ENCODE results near the gene SPPL2B.
"Not testable (repeated sequence)": the region's sequence is repeated elsewhere in the genome, so short reads cannot be mapped to it uniquely, and the experiment has no call there.

Gene SPPL2B, protein sequence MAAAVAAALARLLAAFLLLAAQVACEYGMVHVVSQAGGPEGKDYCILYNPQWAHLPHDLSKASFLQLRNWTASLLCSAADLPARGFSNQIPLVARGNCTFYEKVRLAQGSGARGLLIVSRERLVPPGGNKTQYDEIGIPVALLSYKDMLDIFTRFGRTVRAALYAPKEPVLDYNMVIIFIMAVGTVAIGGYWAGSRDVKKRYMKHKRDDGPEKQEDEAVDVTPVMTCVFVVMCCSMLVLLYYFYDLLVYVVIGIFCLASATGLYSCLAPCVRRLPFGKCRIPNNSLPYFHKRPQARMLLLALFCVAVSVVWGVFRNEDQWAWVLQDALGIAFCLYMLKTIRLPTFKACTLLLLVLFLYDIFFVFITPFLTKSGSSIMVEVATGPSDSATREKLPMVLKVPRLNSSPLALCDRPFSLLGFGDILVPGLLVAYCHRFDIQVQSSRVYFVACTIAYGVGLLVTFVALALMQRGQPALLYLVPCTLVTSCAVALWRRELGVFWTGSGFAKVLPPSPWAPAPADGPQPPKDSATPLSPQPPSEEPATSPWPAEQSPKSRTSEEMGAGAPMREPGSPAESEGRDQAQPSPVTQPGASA

DNA sequence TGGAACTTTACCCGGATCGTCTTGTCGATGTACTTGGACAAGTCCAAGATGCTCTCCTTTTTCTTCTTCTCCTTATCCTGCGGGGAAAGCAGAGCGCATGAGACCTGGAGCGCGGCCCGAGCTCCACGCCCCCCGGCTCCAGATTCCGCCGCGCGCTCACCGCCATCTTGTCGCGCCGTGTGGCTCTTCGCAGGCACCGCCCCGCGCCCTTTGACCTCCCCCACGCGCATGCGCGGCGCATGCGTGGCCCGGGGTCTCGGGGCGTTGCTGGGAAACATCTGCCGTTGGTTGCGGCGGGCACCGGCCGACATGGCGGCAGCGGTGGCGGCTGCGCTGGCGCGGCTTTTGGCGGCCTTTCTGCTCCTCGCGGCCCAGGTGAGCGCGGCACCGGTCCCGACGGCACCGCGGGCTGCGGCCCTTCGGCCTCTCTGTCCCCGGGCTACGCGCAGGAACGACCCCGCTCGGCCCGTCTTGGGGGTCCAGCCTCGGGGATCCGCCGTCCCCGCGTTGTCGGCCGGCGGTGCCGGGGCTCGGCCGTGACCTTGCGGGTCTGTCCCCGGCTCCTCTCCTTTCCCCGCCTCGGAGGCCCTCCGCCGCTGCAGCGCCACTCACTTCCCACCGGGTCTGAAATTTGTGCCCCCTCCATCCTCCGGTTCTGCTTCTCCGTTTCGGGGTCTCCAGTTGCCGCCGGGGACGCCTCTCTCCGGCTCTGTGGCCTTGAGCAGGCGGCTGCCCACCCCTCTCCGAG, at the start of gene SPPL2B, which contains the start of gene LSM7:
SPPL2B (plus strand) TSS at position 284 of the 748 bp plus-strand sequence; CDS start at position 310, 26 bp downstream.
LSM7 (minus strand) TSS at position 186 of the 748 bp plus-strand sequence; CDS start at position 166, 20 bp downstream.
- peak; percentile 94 for DNase-seq (ENCODE audit: low spot score)

DNA sequence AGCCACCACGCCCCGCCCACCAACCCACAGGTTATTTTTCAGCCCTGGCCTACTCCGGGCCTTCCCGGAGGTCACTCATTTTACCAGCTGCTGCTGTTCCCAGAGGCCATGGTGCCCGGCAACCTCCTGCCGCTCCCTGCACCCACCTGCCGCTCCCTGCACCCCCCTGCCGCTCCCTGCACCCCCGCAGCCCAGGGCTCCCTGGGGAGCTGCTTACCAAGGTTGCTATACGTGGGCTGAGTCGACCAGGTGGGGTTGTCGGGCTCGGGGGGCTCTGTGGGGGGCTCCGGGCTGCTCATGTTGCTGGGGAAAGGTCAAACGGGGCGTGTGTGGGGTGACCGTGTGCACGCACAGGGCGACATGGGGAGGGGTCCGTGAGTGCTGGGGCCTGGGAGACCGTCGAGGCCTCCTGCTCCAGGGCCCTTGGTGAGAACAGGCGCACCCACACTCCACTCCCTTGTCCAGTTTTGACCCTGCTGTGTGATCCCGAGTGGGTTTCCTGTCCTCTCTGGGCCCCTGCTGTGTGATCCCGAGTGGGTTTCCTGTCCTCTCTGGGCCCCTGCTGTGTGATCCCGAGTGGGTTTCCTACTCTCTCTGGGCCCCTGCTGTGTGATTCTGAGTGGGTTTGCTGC, 47.7 kb upstream of the SPPL2B start:
- no peak for DNase-seq (ENCODE audit: low spot score)

DNA sequence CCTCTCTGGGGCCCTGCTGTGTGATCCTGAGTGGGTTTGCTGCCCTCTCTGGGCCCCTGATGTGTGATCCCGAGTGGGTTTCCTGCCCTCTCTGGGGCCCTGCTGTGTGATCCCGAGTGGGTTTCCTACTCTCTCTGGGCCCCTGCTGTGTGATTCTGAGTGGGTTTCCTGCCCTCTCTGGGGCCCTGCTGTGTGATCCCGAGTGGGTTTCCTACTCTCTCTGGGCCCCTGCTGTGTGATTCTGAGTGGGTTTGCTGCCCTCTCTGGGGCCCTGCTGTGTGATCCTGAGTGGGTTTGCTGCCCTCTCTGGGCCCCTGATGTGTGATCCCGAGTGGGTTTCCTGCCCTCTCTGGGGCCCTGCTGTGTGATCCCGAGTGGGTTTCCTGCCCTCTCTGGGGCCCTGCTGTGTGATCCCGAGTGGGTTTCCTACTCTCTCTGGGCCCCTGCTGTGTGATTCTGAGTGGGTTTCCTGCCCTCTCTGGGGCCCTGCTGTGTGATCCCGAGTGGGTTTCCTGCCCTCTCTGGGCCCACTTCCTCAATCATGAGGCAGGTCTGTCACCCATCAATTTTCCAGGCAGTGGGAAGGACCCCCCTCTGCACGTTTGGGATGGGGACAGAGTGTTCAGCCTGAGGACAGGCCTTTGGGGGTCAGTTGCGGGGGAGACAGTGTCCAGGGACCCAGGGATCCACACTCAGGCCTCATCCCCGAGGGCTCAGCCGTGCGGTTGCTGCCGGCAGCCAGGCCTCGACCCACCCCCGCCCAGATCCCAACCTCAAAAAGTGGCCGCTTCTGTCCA, 47.0 kb upstream of the SPPL2B start:
- not testable (repeated sequence) for DNase-seq (ENCODE audit: low spot score)

DNA sequence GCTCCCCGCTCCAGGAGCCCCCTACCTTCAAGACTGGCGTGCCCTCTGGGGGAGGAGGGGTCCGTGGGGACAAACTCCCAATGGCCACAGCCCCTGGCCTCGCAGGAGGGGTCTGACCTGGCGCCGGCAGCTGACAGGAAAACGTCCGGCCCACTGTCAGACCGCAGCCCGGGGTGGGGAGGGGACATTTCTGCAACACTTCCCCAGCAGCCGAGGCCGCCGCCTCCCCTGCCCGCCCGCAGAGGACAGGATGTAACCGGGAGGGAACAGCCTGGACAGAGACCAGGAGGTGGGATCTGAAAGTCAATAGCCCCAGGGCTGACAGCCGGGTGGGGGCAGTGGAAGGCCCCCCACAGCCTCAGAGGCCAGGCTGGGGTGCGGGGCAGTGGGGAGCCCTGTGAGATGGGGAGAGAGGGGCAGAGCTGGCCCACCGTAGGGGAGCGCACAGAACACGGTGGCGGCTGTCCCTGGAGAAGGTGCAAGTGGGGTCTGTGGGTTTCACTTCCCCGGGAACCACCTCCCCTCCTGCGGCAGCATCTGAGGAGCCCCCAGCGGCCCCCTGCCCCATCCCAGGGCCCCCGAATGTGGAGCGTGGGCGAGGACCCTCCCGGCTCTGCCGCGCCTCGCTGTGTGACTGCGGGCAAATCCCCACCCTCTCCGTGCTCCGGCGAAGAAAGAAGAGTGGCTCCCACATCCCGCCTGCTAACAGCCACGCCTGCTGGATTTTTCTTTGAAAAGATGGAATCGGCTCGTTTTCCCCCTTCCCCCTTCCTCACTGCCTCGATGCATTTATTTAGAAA, 46.2 kb upstream of the SPPL2B start, which contains the start of gene PEAK3:
PEAK3 (minus strand) TSS at position 114 of the 800 bp plus-strand sequence. CDS start 1,244 bp downstream, outside the sequence.
- no peak for DNase-seq (ENCODE audit: low spot score)

DNA sequence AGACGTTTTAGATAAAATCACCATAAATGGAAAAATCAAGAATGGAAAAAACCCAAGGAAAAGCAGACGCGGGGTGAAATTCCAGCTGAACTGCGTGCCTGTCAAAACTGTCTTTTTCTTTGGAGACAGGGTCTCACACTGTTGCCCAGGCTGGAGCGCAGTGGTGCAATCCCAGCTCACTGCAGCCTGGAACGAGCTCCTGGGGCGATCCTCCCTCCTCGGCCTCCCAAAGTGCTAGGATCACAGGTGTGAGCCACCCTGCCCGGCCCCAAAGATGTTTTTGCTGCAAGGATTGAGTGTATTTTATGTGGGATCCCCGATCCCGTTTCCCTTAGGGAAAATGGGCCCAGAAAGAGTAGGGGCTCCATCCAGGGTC, 45.6 kb upstream of the SPPL2B start:
- DNase-seq (ENCODE audit: low spot score) = no peak

DNA sequence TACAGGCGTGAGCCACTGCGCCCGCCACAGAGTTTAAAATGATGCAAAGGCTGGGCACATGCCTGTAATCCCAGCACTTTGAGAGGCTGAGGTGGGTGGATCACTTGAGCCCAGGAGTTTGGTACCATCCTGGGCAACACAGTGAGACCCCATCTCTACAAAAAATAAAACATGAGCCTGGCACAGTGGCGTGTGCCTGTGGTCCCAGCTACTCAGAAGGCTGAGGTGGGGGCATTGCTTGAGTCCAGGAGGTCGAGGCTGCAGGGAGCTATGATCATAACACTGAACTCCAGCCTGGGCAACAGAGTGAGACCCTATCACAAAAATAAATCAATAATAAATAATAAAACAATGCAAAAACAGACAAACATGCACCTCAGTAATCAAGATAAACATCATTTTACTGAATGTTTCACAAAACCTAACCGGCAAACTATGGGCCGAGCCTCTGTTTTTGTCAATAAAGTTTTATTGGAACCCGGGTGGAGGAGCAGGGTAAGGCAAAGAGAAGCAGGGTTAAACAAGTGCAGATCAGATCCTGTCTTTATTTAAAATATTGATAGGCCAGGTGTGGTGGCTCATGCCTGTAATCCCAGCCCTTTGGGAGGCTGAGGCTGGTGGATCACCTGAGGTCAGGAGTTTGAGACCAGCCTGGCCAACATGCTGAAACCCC, 44.5 kb upstream of the SPPL2B start:
- DNase-seq (ENCODE audit: low spot score) = no peak

DNA sequence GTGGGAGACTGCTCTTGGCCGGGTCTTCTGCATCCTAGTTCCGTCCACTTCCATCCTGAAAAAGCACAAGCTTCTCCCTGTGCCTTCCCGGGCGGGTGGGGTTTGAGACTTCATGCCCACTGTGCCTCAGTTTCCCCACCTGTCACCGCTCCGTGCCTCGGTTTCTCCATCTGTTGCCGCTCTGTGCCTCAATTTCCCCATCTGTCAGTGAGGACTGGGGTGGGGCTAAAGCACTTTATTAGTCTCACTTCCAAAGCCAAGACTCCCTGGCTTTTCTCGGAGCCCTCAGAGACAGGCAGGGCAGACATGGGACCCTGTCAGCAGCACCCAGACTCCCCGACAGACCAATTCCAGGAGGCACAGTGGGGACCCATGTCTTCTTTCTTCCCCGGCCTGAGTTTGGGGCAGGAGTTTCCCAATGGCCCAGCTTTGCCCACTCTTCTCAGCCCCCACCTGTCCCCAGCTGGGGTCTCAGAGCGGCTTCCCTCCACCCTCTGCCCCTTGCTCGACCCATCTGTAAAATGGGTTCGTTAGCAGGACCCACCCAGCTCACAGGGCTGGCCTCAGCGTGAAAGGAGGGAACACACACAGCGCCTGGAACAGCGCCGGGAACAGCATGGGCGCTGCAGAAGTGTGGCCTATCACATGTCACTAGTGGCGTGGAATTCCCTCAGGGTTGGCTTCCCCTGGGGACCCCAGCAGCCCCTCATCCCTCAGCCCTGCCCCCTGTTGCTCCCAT, 41.9 kb upstream of the SPPL2B start:
- DNase-seq (ENCODE audit: low spot score) = no peak

DNA sequence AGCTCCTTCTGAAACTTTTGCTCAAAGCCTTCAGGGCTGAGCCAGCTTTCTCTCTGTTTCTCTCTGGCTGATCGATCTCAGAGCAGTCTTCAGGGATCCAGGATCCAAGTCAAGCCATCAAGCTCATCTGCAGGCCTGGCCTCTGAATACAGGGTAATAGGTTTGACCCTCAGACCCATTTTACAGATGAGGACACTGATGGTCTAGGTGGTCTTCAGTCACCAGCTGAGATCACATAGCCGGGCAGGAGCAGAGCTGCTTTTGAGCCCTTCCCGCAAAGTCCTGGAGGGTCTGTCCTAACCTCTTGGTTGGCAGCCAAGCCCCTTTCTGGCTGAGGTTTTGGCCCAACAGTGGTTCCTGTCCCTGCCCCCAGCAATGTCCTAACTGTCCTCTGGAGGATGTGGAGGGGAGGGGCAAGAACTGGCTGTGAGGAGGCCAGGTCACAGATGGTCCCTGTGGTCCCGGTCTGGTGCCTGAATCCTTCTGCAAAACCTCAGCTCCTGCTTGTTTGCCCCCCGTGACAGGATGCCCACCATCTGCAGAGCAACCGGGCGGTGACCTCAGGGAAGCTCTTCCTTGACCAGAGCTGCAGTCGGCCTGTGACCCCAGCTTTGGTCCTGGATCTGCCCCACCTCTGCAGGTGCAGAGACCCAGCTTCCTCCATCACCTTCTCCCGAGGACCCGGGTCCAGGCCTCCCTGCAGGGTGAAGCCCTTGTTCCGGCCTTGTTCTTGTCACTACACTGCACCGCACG, 40.7 kb upstream of the SPPL2B start:
- no peak for DNase-seq (ENCODE audit: low spot score)

DNA sequence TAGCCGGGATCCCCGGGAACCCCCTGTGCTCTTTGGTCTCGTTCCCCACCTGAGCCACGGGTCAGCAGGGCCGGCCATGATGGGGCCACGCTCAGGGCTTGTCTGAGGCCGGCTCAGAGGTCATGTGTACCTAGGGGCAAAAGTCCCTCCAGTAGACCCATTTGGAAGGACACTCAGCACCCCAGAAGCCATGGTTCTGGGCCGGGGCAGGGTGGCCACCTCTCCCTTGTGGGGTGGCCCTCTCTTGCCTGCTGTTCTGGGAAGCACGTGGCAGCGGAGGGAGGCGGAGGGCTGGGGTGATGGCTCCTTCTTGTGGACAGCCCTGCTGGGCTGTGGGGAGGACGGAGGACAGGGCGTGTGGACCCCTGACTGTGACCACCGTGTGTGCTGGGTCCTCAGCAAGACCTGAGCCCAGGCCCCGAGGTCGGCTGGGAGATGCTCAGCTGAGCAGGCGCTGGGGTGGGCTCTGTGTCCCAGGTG, 40.1 kb upstream of the SPPL2B start:
- DNase-seq (ENCODE audit: low spot score) = no peak

DNA sequence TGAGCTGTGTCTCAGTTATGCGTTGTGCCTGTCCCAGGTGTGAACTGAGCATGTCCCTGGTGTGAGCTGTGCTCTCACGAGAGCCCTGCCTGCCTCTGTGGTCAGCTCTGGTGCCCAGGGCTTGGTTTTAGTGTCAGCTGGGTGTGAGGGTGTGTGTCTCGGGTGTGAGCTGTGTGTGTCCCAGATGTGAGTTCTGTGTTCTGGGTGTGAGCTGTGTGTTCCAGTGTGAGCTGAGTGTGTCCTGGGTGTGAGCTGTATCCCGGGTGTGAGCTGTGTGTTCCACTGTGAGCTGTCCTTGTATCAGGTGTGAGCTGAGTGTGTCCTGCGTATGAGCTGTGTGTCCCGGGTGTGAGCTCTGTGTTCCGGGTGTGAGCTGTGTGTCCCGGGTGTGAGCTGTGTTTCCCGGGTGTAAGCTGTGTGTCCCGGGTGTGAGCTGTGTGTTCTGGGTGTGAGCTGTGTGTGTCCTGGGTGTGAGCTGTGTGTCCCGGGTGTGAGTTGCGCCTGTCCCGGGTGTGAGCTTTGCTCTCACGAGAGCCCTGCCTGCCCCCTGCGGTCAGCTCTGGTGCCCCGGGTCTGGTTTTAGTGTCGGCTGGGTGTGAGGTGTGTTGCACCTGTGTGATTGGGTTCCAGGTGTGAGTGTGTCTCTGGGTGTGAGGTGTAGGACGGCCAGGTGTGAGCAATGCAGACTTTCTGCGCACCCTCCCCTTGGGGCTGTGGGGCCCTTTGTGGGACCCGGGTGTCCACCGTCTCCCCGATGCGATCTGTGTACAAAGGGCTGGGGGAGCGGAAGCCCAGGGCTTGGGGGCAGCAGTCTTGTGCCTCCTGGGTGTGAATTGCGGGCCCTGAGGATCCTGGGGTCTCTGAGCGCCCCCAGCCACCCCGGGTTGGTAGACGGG, 39.4 kb upstream of the SPPL2B start:
- no peak for DNase-seq (ENCODE audit: low spot score)

DNA sequence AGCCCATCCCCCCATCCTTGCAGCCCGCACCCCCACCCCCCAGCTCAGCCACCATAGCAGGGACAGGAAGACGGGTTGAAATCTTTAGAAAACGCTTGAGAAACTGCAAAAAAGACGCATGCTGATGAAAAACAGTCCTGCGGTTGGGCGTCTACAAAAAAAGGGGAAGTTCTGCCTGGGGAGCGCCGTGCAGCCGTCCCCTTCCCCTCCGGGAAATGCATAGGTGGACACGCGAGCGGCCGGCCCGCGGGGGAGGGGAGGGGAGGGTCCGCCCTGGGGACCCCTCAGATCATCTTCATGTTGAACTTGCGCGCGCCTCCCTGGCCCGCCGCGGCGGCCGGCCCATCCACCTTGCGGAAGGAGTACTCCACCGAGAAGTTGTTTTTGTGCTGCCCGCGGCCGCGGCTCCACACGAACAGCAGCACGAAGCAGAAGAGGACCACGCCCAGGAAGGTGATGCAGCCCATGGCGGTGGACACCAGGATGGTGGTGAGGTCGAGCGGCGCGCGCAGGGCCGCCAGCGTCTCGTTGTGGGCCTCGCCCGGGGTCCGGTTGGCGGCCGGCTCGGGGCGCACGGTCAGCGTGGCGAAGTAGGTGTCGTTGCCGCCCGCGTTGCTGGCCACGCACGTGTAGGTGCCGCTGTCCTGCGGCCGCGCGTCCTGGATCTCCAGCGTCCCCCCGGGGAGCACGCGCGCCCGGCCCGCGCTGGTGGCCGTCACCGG, 38.6 kb upstream of the SPPL2B start:
- DNase-seq (ENCODE audit: low spot score) = peak; percentile 38

DNA sequence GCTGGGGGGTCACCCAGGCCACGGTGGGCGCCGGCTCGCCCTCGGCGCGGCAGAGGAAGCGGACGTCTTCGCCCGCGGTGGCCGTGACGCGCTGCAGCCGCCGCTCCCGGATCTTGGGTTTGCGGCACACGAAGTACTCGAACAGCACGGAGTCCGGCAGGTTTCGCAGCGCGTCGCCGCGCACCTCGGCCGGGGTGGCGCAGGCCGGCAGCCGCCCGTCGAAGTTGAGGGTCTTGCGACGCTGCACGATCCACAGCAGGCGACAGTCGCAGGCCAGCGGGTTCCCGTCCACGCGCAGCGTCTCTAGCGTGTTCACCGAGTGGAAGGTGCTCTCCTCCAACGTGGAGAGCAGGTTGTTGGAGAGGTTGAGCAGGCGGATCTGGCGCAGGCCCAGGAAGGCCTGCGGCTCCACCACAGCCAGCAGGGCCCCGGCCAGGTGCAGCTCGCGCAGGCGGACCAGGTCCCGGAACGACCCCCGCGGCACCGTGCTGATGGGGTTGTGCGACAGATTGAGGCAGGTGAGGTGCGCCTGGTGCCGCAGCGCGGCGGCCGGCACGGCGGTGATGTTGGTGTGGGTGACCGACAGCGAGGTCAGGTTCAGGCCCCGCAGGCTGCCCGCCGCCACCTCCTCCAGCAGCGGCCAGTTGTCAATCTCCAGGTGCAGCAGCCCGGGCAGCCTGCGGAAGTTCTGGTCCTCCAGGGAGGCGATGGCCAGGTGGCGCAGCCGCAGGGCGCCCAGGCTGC, 37.9 kb upstream of the SPPL2B start:
- no peak for DNase-seq (ENCODE audit: low spot score)

DNA sequence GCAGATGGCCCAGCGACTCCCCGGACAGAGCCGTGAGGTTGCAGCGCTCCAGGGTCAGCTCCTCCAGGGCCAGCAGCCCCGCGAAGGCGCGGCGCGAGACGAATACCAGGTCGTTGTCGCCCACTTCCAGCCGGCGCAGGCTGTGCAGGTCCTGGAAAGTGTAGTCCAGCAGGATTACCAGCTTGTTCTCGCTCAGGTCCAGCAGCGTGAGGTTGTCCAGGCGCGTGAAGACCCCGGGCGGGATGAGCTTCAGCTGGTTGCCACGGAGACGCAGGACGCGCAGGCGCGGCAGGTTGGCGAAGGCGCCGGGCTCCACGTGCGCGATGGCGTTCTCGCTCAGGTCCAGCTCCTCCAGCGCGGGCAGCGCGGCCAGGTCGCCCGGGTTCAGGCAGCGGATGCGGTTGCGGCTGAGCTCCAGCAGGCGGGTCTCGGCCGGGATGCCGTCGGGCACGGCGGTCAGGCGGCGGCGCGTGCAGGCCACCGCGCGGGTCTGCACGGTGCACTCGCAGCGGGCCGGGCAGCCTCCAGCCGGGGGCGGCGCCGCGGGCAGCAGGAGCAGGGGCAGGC, 37.2 kb upstream of the SPPL2B start:
- no peak for DNase-seq (ENCODE audit: low spot score)

DNA sequence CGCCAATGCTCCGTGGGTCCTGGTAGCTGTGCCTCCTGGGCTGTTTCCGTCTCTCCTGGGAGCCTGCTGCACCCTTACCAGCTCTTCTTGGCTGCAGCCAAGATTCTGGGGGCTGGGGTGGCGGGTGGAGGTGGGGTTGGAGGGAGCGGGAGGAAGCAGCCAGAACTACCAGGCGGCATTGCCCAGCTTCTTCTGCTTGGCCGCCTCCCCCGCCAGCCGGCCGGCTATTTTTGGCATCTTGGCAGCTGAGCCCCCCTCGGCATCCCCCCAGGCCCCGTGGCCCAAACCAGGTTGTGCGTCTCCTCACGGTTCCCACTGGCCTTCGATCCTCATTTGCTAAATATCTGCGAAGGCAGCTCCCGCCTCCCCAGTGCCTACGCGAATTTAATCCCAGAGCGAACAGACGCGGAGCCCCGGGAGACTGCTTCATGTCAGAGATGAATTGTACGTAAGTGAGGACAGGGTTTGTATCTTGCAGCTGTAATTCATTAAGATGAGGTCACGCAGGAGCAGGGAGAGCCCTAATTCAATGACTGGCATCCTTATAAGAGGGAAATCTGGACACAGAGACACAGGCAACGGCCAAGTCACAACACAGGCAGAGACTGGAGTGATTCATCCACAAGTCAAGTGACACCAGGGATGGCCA, 33.7 kb upstream of the SPPL2B start:
- DNase-seq (ENCODE audit: low spot score) = no peak

DNA sequence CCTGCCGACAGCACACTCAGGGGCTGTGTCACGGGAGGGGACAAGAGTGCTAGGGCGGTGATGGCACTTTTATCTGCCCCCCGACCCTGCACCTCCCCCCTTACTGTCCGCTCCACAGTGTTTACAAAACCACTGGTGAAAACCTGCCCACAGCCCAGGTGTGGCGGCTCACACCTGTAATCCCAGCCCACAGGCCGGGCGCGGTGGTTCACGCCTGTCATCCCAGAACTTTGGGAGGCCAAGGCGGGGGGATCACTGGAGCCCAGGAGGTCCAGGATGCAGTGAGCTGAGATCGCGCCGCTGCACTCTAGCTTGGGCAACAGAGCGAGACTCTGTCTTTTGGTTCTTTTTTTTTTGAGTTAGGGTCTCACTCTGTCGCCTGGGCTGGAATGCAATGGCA, 32.3 kb upstream of the SPPL2B start:
- no peak for DNase-seq (ENCODE audit: low spot score)
